NCI-H82 treated with DMSO at 0.1 percent for 48 hours (cell line): Measurements from ENCODE around the gene EIF3L.

Experiments used
- DNase-seq: peaks from one replicate; lab custom pipeline; 2025; ENCODE audit not compliant: unreplicated experiment; lab: John Stamatoyannopoulos, UW

EIF3L gene

DNA sequence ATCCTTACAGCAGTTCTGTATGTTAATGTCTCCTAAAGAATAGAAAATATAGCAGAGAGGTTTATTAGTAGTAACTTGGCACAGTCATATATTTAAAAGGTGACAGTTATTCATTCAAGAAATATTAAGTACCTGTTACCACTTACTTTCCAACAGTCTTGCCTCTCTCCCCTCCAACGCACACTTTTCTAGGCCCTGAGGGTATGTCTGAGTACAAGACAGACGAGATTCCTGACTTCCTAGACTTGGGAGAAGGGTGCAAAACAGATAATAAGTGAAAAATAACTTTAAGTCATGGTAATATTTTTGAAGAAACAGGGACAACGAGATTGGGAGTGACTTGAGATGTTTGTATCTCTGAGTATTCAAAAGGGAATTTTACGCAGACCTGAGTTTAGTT, 1.6 kb downstream of the EIF3L start:
- DNase-seq, result no peak

DNA sequence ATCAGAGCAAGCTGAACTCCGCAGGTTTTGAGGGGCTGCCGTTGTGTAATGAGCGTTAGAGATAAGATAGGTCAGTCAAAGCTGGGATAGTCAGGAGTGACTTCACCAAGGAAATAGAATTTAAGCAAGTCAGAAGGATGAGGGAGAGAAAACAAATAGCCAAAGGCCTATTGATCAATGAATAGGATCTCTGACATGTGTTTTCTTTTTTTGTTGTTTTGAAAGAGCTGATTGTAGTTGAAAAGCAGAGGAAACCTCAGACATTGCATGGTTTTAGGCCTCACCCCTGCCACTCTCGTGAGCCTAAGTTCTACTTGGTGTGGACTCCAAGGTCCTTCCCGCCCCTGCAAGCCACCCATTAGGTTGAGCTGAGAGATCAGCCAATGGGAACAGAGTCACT, 3.2 kb downstream of the EIF3L start:
- no peak for DNase-seq

DNA sequence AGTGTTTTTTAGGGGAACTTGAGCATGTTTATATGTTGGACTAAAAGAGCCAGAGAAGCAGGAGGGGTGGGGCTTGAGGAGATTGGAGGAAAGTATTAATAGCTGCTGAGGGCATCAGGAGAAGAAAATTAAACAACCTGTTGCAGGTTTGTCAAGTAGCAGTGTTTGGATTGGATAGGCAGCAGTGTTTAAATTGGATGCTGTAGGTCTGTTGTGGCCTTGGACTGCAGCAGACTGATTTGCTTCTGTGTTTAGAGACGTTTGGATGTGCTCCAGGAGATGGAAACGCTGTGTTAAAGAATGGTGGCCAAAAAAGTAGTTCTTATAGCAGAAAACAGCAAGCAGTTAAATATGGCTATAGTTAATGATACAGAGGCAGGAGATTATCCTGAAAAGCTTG, 5.7 kb downstream of the EIF3L start:
- no peak for DNase-seq

DNA sequence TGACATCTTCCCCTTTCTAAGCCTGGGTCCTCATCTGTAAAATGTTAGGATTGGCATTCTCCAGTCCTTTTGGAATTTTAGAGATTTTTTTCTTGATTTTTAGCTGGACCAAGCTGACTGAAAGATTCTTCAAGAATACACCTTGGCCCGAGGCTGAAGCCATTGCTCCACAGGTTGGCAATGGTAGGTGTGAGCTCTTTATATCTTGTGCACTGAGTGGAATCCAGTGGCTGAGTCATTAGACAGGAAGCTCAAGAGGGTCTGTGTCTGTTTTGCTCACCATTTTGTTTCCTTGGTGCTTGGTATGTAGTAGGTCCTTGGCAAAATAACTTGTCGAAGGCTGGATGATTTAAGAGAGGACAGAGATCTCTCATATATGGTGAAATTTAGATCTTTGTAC, 6.2 kb downstream of the EIF3L start:
- DNase-seq, result no peak

DNA sequence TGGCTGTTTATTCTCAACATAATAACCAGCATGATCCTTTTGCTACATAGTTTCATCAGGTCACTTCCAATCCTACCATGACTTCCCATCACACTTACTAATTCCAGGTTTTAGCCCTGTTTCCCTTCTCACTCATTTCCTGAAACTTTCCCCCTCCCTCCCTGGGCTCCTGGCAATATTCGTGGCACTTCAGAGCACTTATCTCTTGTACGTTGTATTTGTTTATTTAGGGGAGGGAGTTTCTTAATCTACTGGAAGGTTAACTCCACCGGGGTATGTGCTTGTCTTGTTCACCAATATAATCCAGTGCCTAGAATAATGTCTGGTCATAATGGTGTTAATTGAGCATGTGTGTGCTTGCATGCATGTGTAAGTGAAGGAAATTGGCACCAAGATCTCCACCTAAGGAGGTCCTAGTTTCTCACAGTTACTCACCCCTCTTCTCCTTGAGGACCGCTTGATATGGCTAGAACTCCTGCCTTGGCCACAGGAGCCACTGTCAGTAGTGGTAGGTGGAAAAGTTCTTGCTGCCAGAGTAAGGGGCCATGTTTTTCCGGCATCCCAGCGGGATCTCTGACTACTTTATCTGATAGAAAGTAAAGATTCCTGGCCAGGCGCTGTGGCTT, 11.7 kb downstream of the EIF3L start:
- DNase-seq, result no peak

DNA sequence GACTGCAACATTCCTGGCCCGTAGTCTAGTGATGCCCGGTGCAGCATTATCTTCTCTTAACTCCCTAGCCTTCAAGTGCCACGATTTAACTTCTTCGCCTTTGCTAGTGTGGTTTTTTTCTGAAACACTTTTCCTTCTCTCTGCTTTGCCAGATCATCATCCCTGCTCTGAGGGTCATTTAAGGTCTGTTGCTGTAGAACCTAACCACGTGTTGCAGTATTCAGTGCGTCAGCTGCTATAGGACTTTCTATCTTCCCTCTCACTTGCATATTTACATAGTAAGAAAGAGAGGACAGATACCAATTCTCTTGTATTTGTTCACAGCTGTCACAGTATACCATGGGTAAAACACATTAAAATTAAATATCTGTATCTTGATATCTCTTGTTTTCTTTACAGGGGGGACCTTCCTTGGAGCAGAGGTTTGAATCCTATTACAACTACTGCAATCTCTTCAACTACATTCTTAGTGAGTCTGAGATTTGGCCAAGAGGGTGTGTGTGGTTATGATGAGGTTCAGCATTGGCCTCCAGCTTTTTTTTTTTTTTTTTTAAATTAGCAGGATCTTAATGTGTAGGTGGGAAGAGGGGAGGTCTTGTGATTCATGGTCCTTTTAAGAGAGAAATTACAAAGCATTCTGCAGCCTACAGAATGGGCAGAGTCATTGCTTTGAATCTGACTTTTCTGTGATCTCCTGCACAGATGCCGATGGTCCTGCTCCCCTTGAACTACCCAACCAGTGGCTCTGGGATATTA, 13.5 kb downstream of the EIF3L start:
- no peak for DNase-seq

DNA sequence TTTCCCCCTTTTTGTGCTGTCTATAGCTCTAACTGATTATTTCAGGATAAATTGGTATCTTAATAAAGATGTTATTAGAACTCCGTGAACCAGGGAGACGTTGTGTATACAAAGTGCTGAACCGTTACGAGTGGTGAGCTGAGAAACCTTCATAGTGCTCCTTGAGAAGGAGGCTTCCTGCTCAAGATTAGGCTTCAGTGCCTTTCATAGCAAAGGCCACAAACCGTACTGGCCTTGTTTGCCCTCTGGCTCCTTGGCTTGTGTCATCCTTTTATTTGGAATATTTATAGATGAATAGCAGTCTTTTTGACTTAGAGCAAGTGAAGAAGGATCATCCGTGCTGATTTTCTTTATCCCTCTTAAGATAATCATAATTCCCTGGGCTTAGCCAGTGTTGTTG, 16.3 kb downstream of the EIF3L start:
- peak; percentile 46 for DNase-seq

DNA sequence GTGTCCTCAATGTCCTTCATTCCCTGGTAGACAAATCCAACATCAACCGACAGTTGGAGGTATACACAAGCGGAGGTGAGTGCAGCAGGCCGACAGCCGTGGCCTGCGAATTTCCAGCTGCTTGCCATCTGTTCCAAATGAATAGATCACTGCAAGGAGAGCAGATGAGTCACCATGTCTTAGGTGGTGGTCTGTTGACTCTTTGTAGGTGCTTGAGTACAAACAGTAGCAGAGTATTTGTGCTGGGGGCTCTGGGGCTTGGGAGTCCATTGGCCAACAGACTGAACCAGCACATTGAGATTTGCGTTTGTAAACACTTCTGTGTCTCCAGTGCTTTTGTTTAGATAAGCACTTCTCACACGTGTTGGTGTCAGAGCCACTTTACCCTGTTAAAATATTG, 21.1 kb downstream of the EIF3L start:
- no peak for DNase-seq

DNA sequence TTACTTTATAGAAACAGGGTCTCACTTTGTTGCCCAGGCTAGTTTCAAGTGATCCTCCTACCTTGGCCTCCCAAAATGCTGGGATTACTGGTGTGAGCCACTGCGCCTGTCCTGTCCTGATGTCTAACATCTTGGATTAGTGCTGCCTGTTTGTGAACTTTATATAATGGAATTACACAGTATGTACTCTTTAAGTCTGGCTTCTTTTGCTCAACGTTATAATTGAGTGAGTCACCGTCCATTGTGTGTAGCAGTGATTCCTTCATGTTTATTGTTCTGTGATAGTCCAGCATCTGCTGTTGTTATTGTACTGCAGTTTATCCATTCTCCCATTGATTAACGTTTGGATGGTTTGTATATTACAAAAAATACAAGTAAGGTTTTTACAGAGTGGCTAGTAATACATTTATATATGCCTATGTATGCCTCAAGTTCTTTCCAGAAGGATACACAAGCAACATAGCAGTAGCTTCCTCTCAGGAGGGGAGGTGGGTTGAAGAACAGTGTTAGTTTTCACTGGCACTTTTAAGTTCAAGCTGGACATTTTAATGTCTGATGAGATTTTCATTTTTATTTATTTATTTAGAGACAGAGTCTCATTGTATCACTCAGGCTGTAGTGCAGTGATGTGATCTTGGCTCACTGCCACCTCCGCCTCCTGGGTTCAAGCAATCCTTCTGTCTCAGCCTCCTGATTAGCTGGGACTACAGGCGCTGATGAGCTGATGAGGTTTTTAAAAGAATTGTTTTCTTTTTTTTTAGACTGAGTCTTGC, 31.6 kb downstream of the EIF3L start:
- no peak for DNase-seq

DNA sequence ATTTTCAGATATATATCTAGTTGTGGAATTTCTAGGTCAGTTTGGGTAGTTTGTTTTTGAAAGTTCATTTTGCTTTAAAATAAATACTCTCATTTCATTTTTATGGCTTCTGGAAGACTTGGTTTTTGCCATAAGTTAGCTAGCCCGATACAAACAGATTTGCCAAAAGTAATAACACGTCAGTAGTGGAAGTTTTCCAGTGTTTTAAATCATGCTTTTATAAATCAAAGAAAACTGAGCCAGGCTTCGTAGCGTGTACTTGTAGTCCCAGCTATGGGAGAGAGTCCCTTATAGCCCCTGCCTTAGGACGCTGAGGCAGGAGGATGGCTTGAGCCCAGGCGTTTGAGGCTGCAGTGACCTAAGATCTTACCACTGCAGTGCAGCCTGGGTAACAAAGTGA, 35.2 kb downstream of the EIF3L start:
- DNase-seq, result no peak

DNA sequence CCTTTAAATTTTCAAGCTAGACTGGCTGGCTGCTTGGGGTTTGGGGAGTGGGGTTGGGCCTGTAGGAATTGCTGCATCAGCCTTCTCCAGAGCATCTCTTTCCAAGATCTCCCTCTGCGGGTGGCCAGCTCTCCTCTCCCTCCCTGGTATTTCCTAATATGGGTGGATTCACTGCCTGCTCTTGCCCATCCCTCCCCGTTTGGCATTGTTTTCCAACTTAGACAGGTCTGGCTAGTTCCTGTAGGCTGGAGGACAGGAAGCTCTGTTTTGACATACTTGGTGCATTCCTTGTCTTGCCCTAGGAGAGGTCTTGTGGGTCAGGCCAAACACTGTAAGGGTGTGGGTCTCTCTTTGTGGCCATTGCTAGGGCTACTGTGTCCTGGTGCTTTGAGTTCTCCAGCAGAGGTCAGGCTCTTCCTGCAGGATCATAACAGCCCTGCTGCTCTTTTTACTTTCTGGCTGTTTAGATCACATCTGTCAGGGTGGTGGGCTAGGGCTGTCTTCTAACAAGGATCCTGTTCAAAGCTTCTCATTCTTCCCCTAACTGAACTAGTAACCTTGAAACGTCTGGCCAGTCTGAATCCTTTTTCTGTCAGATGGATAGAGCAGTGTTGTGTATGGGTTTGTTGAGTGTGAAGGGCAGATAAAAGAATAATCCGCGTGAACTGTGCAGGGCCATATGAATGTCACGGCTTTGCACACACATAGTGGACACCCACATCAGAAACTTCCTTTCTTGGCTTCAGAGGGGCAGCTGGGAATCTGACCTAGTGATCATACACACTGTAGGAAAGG, 38.6 kb downstream of the EIF3L start:
- no peak for DNase-seq

DNA sequence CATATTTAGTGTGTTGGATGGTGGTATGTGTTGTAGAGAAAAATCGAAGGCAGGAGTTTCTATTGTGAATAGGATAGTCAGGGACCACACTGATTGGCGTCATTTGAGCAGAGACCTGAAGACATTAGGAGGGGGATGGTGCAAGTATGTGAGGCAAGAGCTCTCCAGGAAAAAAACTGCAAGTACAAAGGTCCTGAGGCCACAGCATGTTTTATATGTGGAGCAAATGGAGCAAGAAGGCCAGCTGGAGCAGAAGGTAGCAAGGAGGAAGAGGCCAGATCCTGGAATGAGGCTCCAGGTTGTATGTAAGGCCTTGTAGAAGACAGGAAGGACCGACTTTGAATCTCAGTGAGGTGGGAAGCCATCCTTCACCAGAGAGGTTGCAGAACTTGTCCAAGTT, 42.7 kb downstream of the EIF3L start:
- no peak for DNase-seq

DNA sequence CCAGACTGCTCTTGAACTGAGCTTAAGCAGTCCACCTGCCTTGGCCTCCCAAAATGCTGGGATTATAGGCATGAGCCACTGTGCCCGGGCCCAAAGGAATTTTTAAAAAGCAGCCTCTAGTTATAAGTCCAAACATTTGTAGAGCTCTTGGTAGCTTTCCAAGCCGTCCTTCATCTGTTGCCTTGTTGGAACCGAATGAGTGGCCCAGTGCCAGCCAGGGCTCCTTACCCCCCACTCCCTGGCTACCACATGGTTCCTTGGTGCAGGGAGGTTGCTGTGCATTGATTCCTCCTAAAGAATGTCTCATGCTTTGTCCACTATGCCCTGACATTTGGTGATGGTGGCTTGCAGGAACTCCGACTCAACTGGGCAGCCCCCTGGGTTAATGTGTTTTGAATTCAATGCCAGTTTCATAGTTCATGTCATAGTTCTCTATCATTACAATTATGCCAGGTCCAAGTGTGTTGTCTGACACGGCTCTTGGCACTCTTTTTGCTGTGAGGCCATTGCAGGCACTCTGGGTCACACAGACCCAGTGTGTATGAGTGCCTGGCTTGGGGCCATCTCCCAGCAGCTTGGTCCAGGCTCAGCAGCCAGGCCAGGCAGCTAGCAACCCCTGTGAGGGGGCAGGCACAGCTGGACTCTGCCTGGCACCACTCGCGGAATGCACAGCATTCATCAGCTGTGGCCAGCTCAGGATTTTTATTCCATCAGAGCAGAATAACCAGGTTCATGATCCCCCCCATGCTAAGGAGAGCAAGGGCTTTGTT, 43.5 kb downstream of the EIF3L start:
- no peak for DNase-seq

DNA sequence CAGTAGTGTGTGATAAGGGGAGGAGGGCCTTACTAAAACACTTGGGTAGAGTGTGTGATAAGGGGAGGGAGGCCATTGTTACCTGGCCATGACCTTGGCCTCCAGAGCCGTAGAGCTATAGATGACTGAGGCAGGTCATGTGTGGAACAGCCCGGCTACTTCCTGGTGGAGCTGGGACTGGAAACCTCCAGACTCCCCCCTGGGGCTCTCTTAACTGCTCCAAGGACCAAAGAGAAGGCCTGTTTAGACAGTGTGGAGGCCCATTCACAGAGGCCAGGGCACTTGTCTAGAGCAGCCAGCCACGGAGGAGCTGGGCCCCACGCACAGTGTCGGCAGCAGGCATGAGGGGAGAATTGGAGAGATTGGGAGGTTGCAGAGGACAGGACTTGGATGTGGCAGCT, 44.4 kb downstream of the EIF3L start:
- DNase-seq, result no peak

DNA sequence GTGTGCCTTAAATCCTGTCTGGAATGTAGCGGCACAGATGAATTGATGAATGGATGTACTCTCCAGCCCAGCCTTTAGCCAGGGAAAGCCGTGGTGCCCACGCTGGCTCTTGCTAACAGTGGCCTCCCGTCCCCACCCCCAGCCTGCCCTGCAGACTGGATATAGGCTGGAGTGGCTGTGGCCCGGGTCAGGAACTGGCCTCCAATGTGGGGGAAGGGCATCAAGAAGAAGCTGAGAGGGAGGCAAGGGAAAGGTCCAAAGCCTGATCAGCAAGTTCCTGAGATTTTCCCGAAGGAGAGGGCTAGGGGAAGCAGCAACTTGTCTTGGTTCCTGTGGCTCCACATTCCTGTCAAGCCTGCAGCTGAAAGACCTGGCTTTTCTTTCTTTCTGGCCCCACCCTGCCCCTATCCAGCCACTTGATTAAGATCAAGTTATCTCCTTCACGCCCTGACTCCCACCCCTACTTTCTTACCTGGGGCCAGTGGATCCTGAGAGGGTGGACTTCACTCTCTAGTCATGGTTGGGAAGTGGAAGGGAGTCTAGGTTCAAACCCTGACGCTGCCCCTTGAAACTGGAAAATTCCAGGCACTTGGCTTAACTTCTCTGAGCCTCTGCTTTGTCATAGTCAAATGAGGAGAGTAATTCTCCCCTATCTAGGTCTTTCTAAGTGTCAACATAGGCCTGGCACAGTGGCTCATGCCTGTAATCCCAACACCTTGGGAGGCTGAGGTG, 45.9 kb downstream of the EIF3L start:
- DNase-seq, result no peak

DNA sequence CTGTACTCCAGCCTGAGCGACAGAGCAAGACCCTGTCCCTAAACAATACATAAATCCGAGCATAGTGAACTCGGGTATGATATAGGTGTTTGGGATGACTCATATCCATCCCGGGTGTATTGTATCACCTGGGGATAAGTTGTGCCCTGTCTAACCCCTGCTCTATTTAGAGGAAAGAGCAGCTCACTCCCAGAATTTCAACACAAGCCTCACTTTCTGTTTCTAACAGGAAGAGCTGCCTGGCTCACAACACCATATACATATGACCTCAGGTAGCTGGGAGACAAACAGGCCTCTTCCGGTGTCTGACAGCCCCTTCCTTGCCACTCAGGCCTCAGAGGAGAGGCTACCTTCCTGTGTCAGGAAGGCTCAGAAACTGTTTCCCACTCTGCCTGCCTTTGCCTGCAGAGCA, 47.0 kb downstream of the EIF3L start:
- DNase-seq, result no peak

DNA sequence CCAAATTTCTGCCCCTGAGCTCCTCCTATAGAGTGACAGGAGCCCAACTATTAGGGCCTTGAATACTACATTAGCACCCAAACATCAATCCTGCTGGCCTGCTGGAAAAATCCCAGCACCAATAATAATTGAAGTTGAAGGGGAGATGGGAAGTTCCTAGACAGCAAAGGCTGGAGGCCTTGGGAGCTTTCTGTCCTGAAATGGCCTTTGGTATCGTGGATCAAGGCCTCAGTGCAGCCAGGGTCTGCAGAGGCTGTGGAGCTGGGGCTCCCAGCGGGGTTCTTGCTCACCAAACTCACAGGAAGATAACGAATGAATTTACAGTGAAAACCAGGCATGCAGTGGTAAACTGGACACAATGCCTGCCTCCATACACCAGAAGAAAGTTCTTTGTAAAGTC, 47.7 kb downstream of the EIF3L start:
- DNase-seq, result no peak

DNA sequence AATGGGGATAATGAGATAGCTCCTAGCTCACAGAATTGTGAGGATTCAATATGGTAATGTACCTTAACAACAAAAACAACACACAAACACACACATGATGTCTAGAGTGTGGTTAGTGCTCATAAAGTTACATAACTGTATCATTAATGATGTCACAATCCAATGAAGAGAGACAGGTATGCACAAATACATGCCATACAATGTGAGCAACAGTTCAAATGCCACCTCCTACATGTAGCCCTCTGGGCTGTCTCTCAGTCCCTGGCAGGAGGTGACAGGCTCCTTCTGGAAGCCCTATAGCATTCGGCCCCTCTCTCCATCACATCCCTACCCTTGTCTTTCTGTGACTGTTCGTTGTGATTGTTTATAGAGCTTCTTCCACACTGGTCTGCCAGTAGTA, 48.6 kb downstream of the EIF3L start:
- DNase-seq, result no peak

DNA sequence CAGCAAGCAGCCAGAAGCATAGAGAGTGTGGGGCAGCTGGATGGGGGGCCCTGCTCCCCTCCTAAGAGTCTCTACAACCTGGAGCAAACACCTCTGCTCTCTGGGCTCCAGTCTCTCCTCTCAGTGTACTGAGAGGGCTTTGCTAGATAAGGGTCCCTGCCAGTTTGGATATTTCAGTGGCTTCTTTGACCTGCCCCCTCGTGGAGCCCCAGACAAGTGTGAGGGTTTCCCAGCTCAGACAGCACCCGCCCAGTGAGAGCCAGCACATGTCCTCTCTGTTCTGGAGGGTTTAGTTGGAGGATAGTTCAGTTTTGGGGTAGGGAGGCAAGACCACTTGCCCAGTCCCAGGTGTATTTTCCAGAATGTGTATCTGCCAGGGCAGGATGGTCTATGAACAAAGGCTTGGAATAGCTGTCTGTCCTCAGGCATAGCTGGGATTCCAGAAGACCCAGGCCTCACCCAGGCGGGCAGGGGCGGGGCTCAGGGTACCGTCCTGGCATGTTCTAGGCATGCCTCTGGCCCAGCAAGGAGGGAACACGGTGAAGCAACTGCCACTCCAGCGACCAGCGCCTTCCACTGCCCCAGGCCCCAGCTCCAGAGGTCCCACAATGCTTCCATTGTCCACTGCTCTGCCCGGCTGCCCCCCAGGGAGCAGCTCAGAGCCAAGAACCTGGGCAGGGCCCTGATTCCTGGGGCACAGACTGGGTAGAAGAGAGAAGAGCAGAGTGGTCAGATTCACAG, 49.4 kb downstream of the EIF3L start:
- DNase-seq, result no peak
